GM23248 (cell line): ENCODE results near the gene CENPE. TPM values are rescaled to one million over a fixed set of nuclear protein-coding genes. Genes with fewer than 3 reads are reported as not detected.

Experiments
- DNase-seq: peaks from one replicate; pipeline ENCODE4 v3.0.0-alpha.2; 2015
- H2AFZ ChIP-seq: fragments of 200-600 bp; sonication (generic); 2 replicates; pipeline ENCODE4 v1.6.1; 2016; ENCODE audit warnings: antibody characterized with exemption
- H3F3A ChIP-seq: fragments of 200-600 bp; sonication (generic); 2 replicates; pipeline ENCODE4 v1.6.1; 2016; ENCODE audit warnings: mild to moderate bottlenecking, antibody characterized with exemption, mixed run types; ENCODE audit not compliant: insufficient read depth
- H3K27ac ChIP-seq: fragments of 200-600 bp; sonication (generic); 2 replicates; pipeline ENCODE4 v1.5.1; 2016; ENCODE audit warnings: mild to moderate bottlenecking
- H3K27me3 ChIP-seq: fragments of 200-600 bp; sonication (generic); replicated peaks from 2 replicates; pipeline ENCODE4 v1.6.1; 2016; ENCODE audit warnings: mild to moderate bottlenecking; ENCODE audit not compliant: insufficient read depth
- H3K36me3 ChIP-seq: fragments of 200-600 bp; sonication (generic); 2 replicates; pipeline ENCODE4 v1.6.1; 2016; ENCODE audit warnings: low read depth, mild to moderate bottlenecking
- H3K4me1 ChIP-seq: fragments of 200-600 bp; sonication (generic); 2 replicates; pipeline ENCODE4 v1.6.1; 2016; ENCODE audit warnings: mild to moderate bottlenecking; ENCODE audit not compliant: insufficient read depth
- H3K4me2 ChIP-seq: fragments of 200-600 bp; sonication (generic); one replicate; pipeline ENCODE4 v1.6.1; 2016; ENCODE audit warnings: mild to moderate bottlenecking; ENCODE audit not compliant: unreplicated experiment
- H3K4me3 ChIP-seq: fragments of 200-600 bp; sonication (generic); 2 replicates; pipeline ENCODE4 v1.5.1; 2016; ENCODE audit warnings: mild to moderate bottlenecking
- H3K79me2 ChIP-seq: fragments of 200-600 bp; sonication (generic); 2 replicates; pipeline ENCODE4 v1.6.1; 2016; ENCODE audit warnings: mild to moderate bottlenecking; ENCODE audit not compliant: insufficient read depth
- H3K9ac ChIP-seq: fragments of 200-600 bp; sonication (generic); 2 replicates; pipeline ENCODE4 v1.6.1; 2016; ENCODE audit warnings: mild to moderate bottlenecking
- H3K9me2 ChIP-seq: fragments of 200-600 bp; sonication (generic); 2 replicates; pipeline ENCODE4 v1.6.1; 2016; ENCODE audit warnings: mixed run types, mild to moderate bottlenecking, moderate library complexity; ENCODE audit not compliant: insufficient read depth
- H3K9me3 ChIP-seq: fragments of 200-600 bp; sonication (generic); one replicate; pipeline ENCODE4 v1.6.1; 2017; ENCODE audit warnings: low read depth
- H4K20me1 ChIP-seq: fragments of 200-600 bp; sonication (generic); 2 replicates; pipeline ENCODE4 v1.6.0; 2016; ENCODE audit not compliant: insufficient read depth
- EZH2 ChIP-seq: fragments of 200-600 bp; sonication (generic); IDR thresholded peaks from 2 replicates; pipeline ENCODE4 v1.6.1; 2018; ENCODE audit warnings: antibody characterized with exemption, mild to moderate bottlenecking; ENCODE audit not compliant: insufficient read depth, poor library complexity, severe bottlenecking
- EZH2phosphoT487 ChIP-seq: fragments of 200-600 bp; sonication (generic); IDR thresholded peaks from 2 replicates; pipeline ENCODE4 v1.6.1; 2018; ENCODE audit warnings: antibody characterized with exemption, moderate library complexity, mild to moderate bottlenecking, low read depth; ENCODE audit not compliant: insufficient read depth
- WGBS, 2 experiments: methylation state at CpG; one replicate each; pipeline ENCODE4 v1.1.6; 2015 to 2017; ENCODE audit warnings: low lambda C conversion rate in 2 of 2, low coverage in 1 of 2; ENCODE audit errors: missing lambda C conversion rate in 2 of 2; 5-methylcytosine and 5-hydroxymethylcytosine counted together
- in situ Hi-C: fragments of 300-500 bp; cut with MboI; formaldehyde crosslinking; loops from 2 replicates; pipeline ENCODE4 v1.15.0; 2020
- polyA plus RNA-seq: library from polyadenylated mRNA; unstranded; fragments of >200 nt; fragmentation: Nextera tagmentation; extraction: Ambion mirVana; gene quantifications from 2 replicates; pipeline ENCODE4 v1.2.1, GENCODE V29; 2016
- total RNA-seq: library from RNA; depleted of rRNA; stranded (reverse); fragments of >200 nt; shearing (Covaris generic); gene quantifications from 2 replicates; pipeline ENCODE4 v1.2.3, GENCODE V29; 2014

CENPE gene
- total and polyA plus RNA-seq, 2 experiments from 2014 or later = 6.7 to 11.0 TPM

- 97 to 100% methylated on average over 2 of the region's 2 CpGs for WGBS, 2 experiments
- no peaks in the 10 kb centered on the region for H3K9me2 ChIP-seq
Observed at GRCh38 chr4:103162176-103162575, 36.0 kb downstream of the CENPE start.

GRCh38 chr4:103158760-103159159 is 39.4 kb downstream of the CENPE start:
- Histone ChIP-seq H3F3A (no peaks in the 10 kb centered on the region), H3K4me1 (no peaks in the 10 kb centered on the region), H4K20me1 (no peaks in the 10 kb centered on the region), H3K9me2 (peaks cover 4% of the 10 kb centered on the region; the same call in 1 of the 2 replicates), H3K79me2 (no peaks in the 10 kb centered on the region), H3K4me3 (no peak overlapping the region), H3K4me2 (no peak overlapping the region), H3K36me3 (peaks cover 3% of the 10 kb centered on the region; the same call in 1 of the 2 replicates), H3K27me3 (no peaks in the 10 kb centered on the region), H3K9me3 (no peaks in the 10 kb centered on the region), H3K9ac (no peak overlapping the region), H3K27ac (no peak overlapping the region), H2AFZ (peak overlapping the region; percentile 12; the same call in 1 of the 2 replicates)
- WGBS, 2 experiments = 85 to 93% methylated on average over 4 of the region's 4 CpGs
- in situ Hi-C loops = no loop called here
- no peak for DNase-seq
- no peak for TF ChIP-seq EZH2phosphoT487
- TF ChIP-seq EZH2 = no peak

More at GRCh38 chr4:103162176-103162575, 36.0 kb downstream of the CENPE start:
- H3K4me1 ChIP-seq = no peaks in the 10 kb centered on the region
- no peaks in the 10 kb centered on the region for H3K9me3 ChIP-seq
- H3K4me2 ChIP-seq = no peak overlapping the region
- H3K27ac ChIP-seq = no peak overlapping the region
- no peak for DNase-seq
- H3K27me3 ChIP-seq = no peaks in the 10 kb centered on the region
- in situ Hi-C loops = no loop called here
- H4K20me1 ChIP-seq = no peaks in the 10 kb centered on the region
- H3K4me3 ChIP-seq = no peak overlapping the region
- no peak overlapping the region for H3K9ac ChIP-seq
- no peak overlapping the region for H2AFZ ChIP-seq
- H3K36me3 ChIP-seq = peaks cover 3% of the 10 kb centered on the region; the same call in 1 of the 2 replicates
- H3F3A ChIP-seq = no peaks in the 10 kb centered on the region
- TF ChIP-seq EZH2 = no peak
- TF ChIP-seq EZH2phosphoT487 = no peak
- H3K79me2 ChIP-seq = no peaks in the 10 kb centered on the region

- Histone ChIP-seq H3K4me1 (peaks cover 6% of the 10 kb centered on the region), H3K36me3 (peaks cover 3% of the 10 kb centered on the region; the same call in 1 of the 2 replicates), H3K27ac (no peak overlapping the region), H2AFZ (no peak overlapping the region), H3F3A (no peaks in the 10 kb centered on the region), H3K9me2 (peaks cover 7% of the 10 kb centered on the region; the same call in 1 of the 2 replicates), H3K9ac (no peak overlapping the region), H3K9me3 (no peaks in the 10 kb centered on the region), H3K27me3 (no peaks in the 10 kb centered on the region), H3K79me2 (no peaks in the 10 kb centered on the region), H3K4me2 (no peak overlapping the region), H4K20me1 (no peaks in the 10 kb centered on the region), H3K4me3 (no peak overlapping the region)
- no peak for TF ChIP-seq EZH2
- TF ChIP-seq EZH2phosphoT487 = no peak
- DNase-seq = no peak
- WGBS, 2 experiments = 87 to 90% methylated on average over 3 of the region's 3 CpGs
- in situ Hi-C loops = no loop called here
Observed at GRCh38 chr4:103156106-103156505, 42.0 kb downstream of the CENPE start.

- no peaks in the 10 kb centered on the region for H3K27me3 ChIP-seq
- H3K4me2 ChIP-seq = no peak overlapping the region
- no peak for TF ChIP-seq EZH2
- TF ChIP-seq EZH2phosphoT487 = no peak
- no peaks in the 10 kb centered on the region for H4K20me1 ChIP-seq
- 98 to 99% methylated on average over 3 of the region's 3 CpGs for WGBS, 2 experiments
- H3K9me2 ChIP-seq = peaks cover 7% of the 10 kb centered on the region; the same call in 1 of the 2 replicates
- no peaks in the 10 kb centered on the region for H3F3A ChIP-seq
- peaks cover 16% of the 10 kb centered on the region for H3K4me1 ChIP-seq
- no peak overlapping the region for H3K9ac ChIP-seq
- in situ Hi-C loops = no loop called here
- H2AFZ ChIP-seq = no peak overlapping the region
- H3K36me3 ChIP-seq = no peaks in the 10 kb centered on the region
- H3K27ac ChIP-seq = no peak overlapping the region
- DNase-seq = no peak
- no peak overlapping the region for H3K4me3 ChIP-seq
- no peaks in the 10 kb centered on the region for H3K79me2 ChIP-seq
- H3K9me3 ChIP-seq = no peaks in the 10 kb centered on the region
Observed at GRCh38 chr4:103152381-103152780, 45.8 kb downstream of the CENPE start.

- Histone ChIP-seq H2AFZ (no peak overlapping the region), H3F3A (no peaks in the 10 kb centered on the region), H3K4me2 (peak overlapping the region; percentile 25), H3K27ac (peak overlapping the region; percentile 23), H4K20me1 (no peaks in the 10 kb centered on the region), H3K9ac (no peak overlapping the region), H3K4me3 (no peak overlapping the region), H3K4me1 (peaks cover 16% of the 10 kb centered on the region), H3K79me2 (no peaks in the 10 kb centered on the region), H3K36me3 (0 out of 2 replicates have a peak, but pooled peaks cover 3% of the 10 kb centered on the region), H3K9me3 (no peaks in the 10 kb centered on the region), H3K9me2 (0 out of 2 replicates have a peak, but pooled peaks cover 4% of the 10 kb centered on the region), H3K27me3 (no peaks in the 10 kb centered on the region)
- TF ChIP-seq EZH2 = no peak
- TF ChIP-seq EZH2phosphoT487 = no peak
- WGBS, 2 experiments = 9 to 25% methylated on average over 1 of the region's 1 CpG
- DNase-seq = peak; percentile 81
- in situ Hi-C loops = no loop called here
Observed at GRCh38 chr4:103150677-103151076, 47.5 kb downstream of the CENPE start.
